ENCODE measurements around the gene CLHC1.
"Not testable (repeated sequence)": the region's sequence is repeated elsewhere in the genome, so short reads cannot be mapped to it uniquely, and the experiment has no call there.

CLHC1 gene

DNA sequence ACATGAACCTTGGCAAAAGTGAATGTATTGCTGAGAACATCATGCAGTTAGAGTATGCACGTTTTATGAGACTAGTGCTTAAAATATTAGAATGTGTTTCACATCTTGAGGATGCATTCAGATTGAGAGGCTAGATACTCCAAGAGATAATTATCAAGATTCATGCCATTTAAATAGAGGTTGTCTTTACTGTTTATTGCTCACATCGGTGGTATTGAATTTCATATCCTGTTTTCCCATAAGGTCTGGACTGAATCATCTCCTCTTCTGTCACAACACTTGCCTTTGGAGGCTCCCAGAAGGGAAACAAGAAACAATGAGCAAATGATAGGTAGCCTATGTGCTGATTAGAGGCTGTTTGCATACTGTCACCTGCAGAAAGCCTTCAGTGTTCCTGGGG lies 83.8 kb downstream of the CLHC1 start:
- no peak for DNase-seq (ENCODE audit: extremely low spot score)
- ChIA-PET CTCF (interaction anchor here (0.9 to 6.2 kb wide), 3 partner anchors 10 to 29 kb away, joined by 3 to 56 read pairs (median 3); no protein-coding TSS in a partner anchor), POLR2A (no interaction called here)
- TF ChIP-seq, protein P1, sequence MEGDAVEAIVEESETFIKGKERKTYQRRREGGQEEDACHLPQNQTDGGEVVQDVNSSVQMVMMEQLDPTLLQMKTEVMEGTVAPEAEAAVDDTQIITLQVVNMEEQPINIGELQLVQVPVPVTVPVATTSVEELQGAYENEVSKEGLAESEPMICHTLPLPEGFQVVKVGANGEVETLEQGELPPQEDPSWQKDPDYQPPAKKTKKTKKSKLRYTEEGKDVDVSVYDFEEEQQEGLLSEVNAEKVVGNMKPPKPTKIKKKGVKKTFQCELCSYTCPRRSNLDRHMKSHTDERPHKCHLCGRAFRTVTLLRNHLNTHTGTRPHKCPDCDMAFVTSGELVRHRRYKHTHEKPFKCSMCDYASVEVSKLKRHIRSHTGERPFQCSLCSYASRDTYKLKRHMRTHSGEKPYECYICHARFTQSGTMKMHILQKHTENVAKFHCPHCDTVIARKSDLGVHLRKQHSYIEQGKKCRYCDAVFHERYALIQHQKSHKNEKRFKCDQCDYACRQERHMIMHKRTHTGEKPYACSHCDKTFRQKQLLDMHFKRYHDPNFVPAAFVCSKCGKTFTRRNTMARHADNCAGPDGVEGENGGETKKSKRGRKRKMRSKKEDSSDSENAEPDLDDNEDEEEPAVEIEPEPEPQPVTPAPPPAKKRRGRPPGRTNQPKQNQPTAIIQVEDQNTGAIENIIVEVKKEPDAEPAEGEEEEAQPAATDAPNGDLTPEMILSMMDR (IDR thresholded peaks at IDR 0.05; ENCODE audit: control extremely low read depth, extremely low read depth, low read depth, missing control alignments): no peak

DNA sequence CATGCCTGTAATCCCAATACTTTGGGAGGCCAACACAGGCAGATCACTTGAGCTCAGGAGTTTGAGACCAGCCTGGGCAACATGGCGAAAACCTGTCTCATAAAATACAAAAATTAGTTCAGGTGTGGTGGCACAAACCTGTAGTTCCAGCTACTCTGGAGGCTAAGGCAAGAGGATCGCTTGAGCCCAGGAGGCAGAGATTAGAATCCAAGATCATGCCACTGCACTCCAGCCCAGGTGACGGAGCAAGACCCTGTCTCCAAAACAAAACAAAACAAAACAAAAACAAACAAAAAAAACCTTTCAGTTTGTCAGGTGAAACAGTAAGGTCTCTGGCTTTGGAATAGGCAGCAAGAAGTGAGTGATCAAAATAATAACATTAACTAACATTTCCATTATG lies 84.6 kb downstream of the CLHC1 start:
- CTCF ChIA-PET: interaction anchor here (0.9 to 1.2 kb wide), 2 partner anchors 10 to 29 kb away, joined by 3 read pairs; no protein-coding TSS in a partner anchor
- TF ChIP-seq, protein P1 (IDR thresholded peaks at IDR 0.05; ENCODE audit: control extremely low read depth, extremely low read depth, low read depth, missing control alignments): no peak
- POLR2A ChIA-PET: no interaction called here

DNA sequence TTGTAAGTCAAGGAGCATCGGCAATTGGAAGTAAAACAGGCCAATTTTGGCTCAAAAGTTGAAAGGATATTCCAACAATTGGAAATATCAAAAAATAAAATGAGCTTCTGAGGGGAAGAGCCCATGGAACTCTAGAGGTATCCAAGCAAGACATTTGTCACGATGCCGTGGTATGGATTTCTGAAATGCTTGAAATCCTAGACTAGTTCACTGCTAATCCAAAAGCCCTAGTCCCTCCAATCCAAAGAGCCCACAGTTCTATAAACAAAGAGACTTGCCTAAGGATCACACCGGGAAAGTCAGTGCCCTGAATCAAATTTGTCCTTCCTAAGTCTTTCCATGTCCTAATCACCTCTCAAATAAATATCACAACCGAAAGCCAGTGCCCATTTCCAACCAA lies 85.1 kb downstream of the CLHC1 start:
- TF ChIP-seq, protein P1 (IDR thresholded peaks at IDR 0.05; ENCODE audit: control extremely low read depth, extremely low read depth, low read depth, missing control alignments): no peak
- no peak for DNase-seq (ENCODE audit: extremely low spot score)
- CTCF ChIA-PET: no interaction called here
- POLR2A ChIA-PET: no interaction called here

More for the DNA sequence above, 84.6 kb downstream of the CLHC1 start:
- no peak for DNase-seq (ENCODE audit: extremely low spot score)

DNA sequence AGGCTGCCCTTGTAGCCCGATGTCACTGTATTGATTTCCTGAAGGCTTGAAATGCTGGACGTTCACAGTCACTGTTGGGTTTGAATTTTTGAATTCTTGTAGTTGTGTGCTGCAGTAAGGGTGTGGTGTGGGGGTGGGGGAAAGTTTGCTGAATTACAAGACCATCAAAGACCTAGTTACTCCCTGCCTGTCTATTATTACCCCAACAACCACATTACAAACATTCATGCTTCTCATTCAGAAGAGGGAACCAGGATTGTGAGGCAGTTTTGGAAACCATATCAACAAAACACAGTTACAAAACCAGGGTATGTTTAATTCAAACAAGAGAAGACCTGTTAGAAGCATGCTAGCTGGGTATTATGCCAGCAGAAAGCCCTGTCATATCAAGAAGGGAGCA lies 85.8 kb downstream of the CLHC1 start:
- TF ChIP-seq, protein P1 (IDR thresholded peaks at IDR 0.05; ENCODE audit: control extremely low read depth, extremely low read depth, low read depth, missing control alignments): no peak
- CTCF ChIA-PET: no interaction called here
- DNase-seq (ENCODE audit: extremely low spot score): no peak
- POLR2A ChIA-PET: no interaction called here

DNA sequence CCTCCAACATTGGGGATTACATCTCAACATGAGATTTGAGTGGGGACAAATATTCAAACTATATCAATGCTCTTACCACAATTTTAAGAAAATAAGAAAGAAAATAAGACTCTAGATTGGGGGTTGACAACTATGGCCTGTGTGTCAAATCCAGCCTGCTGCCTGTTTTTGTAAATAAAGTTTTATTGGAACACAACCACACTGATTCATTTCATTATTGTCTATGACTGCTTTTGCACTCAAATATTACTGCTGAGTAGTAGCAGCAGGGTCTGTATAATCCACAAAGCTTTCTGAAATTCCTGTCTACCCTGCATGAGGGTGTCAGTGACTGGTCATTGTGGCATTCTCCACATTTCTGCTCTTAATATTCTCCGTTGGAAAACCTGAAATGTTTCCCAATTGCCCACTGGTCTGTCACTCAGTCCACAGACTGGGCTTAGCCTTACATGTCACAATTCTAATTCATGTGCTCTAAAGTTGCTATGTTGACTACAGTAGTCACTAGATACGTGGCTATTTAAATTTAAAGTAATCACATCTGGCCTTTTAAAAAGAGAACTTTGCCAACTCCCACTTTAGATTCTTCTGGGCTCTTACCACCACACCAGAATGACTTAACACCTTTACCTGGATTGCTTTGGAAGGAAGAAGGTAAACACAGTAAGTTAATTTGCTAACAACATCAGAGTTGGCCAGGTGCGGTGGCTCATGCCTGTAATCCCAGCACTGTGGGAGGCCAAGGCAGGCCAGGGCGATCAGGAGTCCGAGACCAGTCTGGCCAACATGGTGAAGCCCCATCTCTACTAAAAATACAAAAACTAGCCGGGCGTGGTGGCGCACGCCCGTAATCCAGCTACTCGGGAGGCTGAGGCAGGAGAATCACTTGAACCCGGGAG lies 86.9 kb downstream of the CLHC1 start:
- CTCF ChIA-PET: interaction anchor here (1.1 kb wide), 1 partner anchor 32 kb away, joined by 3 read pairs; no protein-coding TSS in a partner anchor
- no peak for DNase-seq (ENCODE audit: extremely low spot score)
- TF ChIP-seq, protein P1 (IDR thresholded peaks at IDR 0.05; ENCODE audit: control extremely low read depth, extremely low read depth, low read depth, missing control alignments): no peak
- POLR2A ChIA-PET: no interaction called here

DNA sequence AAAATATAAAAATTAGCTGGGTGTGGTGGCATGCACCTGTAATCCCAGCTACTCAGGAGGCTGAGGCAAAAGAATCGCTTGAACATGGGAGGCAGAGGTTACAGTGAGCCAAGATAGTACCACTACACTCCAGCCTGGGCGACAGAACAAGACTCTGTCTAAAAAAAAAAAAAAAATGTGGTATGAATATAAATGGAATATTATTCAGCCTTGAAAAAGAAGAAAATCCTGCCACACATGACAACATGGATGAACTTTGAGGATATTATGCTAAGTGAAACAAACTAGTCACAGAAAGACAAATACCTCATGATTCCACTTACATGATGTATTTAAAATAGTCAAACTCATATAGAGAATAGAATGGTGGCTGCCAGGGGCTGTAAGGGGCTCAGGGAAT lies 88.4 kb downstream of the CLHC1 start:
- CTCF ChIA-PET: interaction anchor here (1.1 kb wide), 1 partner anchor 33 kb away, joined by 3 read pairs; no protein-coding TSS in a partner anchor
- DNase-seq (ENCODE audit: extremely low spot score); POLR2A ChIA-PET: not testable (repeated sequence)

DNA sequence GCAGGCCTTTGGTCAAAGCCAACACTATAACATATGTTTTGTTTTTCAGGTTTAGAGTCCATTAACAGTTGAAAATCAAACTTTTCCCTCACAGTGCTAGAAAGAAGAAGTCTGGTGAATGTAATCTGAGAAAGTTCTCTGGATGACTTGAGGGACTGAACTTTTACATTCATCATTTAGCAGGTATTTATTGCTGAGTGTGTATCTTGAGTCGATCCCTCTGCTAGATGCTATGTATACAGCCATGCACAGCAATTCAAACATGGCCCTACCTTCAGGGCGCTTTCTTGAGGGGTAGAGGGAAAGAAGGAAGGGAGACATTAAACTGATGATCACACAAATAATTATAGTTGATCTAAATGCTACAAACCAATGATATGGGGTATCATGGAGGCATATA lies 89.6 kb downstream of the CLHC1 start:
- CTCF ChIA-PET: interaction anchor here (0.8 to 1.2 kb wide), 3 partner anchors 8 to 26 kb away, joined by 3 read pairs; no protein-coding TSS in a partner anchor
- DNase-seq (ENCODE audit: extremely low spot score): no peak
- POLR2A ChIA-PET: no interaction called here
- TF ChIP-seq, protein P1 (IDR thresholded peaks at IDR 0.05; ENCODE audit: control extremely low read depth, extremely low read depth, low read depth, missing control alignments): no peak
